Epithelial cell of esophagus (primary cell): Measurements from ENCODE around the gene PRELID3B.

Source experiments
- DNase-seq: peaks from one replicate; pipeline ENCODE4 v3.0.0; 2010; ENCODE audit warnings: low read depth
- H3K4me3 ChIP-seq: 2 replicates; pipeline ENCODE4 v1.5.1; 2011; ENCODE audit warnings: mild to moderate bottlenecking, low read length, control low read depth
- TF ChIP-seq, protein P1 (sequence below): IDR thresholded peaks from 2 replicates; pipeline ENCODE4 v1.5.1; 2011; ENCODE audit warnings: low read depth, mild to moderate bottlenecking, low read length, control low read depth, inconsistent platforms; ENCODE audit not compliant: insufficient read depth; ENCODE audit errors: missing control alignments

Gene PRELID3B

DNA sequence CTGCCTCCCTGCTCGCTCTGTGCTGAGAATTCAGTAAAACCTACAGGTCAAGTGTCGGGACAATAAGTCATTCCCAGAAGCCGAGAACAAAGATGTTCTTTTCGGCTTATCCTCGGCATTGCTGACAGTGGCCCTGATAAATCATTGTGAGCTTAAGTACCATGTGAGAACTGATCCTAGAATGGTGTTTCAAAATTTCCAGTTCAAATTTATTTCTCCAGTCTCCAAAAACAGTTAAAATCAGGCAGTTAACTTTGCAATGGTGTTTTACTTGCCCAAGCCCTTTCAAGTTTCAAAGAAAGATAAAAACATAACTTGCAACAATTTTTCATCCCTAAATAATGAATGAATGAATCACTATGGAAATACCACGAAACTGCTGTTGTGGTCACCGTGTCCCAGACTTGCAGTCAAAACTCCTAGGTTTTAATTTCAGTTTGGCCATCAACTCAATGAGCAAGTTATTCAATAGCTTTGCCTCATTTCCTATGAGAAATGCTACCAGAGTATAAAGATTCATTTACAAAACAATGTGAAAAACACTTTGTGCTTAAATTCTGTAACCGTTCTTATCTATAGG lies 14.8 kb downstream of the PRELID3B start:
- DNase-seq = no peak
- no peak overlapping the region for H3K4me3 ChIP-seq
- TF ChIP-seq, protein P1, sequence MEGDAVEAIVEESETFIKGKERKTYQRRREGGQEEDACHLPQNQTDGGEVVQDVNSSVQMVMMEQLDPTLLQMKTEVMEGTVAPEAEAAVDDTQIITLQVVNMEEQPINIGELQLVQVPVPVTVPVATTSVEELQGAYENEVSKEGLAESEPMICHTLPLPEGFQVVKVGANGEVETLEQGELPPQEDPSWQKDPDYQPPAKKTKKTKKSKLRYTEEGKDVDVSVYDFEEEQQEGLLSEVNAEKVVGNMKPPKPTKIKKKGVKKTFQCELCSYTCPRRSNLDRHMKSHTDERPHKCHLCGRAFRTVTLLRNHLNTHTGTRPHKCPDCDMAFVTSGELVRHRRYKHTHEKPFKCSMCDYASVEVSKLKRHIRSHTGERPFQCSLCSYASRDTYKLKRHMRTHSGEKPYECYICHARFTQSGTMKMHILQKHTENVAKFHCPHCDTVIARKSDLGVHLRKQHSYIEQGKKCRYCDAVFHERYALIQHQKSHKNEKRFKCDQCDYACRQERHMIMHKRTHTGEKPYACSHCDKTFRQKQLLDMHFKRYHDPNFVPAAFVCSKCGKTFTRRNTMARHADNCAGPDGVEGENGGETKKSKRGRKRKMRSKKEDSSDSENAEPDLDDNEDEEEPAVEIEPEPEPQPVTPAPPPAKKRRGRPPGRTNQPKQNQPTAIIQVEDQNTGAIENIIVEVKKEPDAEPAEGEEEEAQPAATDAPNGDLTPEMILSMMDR = no peak

DNA sequence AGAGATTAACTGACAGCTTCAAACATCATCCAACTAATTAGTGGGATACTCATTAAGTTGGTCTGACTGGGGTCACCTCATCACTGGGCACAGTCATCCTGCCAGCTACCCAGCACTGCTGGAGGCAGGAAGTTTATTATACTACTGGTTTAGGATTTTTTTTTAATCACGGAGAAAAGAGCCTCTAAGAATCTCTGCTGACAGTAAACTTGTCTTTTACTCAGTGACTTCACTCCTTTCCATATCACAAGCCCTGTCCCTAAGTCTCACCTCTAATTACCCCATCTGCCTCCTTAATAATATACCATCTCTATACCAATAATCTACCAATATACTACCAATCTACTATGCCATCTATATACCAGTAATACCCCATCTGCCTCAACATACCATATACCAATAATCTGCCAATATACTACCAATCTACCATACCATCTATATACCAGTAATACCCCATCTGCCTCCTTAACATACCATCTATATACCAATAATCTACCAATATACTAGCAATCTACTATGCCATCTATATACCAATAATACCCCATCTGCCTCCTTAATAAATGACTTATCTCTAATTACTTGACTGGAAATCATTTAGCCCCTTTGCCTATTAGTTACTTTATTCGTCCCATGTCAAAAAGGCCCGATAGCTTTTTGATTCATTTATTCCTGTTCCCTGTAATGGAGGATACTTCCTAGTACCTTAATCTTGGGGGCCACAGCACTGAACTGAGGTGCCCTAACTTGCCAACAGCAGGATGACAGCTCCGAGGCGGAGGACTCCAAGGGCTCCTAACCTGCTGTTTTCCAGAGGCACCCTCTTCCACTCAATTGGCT lies 15.5 kb downstream of the PRELID3B start:
- TF ChIP-seq, protein P1 = no peak
- H3K4me3 ChIP-seq = no peak overlapping the region
- no peak for DNase-seq

DNA sequence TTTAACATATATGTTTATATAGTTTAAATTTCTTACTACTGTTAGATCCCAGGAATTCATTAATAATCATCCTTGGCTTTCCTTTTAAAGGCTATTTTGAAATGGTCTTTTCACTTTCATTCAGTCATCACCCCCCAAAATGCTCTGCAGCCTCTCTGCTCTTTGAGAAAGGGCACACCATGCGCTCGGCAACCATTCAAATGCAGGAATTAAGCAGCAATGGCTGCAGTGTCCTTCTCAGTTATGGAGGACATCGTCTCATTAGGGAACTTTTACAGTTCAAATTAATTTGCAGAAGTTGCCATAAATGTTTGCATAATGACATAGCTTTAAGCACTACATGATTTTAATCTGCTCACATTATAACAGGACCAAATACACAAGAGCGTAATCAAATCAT lies 17.1 kb downstream of the PRELID3B start:
- H3K4me3 ChIP-seq = no peak overlapping the region
- no peak for DNase-seq
- TF ChIP-seq, protein P1 = no peak

DNA sequence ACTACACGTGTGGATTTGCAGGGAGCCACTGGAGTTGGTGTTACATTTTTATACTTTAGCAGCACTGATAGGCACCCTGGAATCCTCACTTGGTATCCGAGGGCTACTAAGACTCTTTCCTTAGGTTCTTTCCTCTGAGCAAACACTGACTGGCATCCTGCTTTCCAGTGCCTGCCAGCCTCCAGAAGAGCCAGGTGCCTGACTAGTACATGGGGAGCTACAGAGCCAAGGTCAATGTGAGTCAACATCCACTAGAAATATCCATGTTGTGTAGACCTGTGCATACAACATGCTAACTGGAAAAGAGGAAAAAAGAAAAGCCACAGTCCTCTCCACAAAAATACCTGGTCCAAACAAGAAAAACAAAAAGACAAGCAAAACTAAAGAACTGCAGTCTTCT lies 17.5 kb downstream of the PRELID3B start:
- TF ChIP-seq, protein P1 = no peak
- no peak for DNase-seq
- no peak overlapping the region for H3K4me3 ChIP-seq

DNA sequence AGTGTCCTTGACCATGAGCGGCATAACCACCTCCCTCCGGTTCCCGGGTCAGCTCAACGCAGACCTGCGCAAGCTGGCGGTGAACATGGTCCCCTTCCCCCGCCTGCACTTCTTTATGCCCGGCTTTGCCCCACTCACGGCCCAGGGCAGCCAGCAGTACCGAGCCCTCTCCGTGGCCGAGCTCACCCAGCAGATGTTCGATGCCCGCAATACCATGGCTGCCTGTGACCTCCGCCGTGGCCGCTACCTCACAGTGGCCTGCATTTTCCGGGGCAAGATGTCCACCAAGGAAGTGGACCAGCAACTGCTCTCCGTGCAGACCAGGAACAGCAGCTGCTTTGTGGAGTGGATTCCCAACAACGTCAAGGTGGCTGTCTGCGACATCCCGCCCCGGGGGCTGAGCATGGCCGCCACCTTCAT lies 18.5 kb downstream of the PRELID3B start:
- no peak overlapping the region for H3K4me3 ChIP-seq
- DNase-seq = no peak
- TF ChIP-seq, protein P1 = no peak

DNA sequence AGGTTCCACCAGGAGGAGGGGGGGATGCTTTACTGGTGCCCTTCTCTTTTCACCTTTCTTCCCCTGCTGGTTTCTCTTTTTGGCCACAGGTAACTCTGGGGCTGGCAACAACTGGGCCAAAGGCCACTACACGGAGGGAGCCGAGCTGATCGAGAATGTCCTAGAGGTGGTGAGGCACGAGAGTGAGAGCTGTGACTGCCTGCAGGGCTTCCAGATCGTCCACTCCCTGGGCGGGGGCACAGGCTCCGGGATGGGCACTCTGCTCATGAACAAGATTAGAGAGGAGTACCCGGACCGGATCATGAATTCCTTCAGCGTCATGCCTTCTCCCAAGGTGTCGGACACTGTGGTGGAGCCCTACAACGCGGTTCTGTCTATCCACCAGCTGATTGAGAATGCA lies 19.0 kb downstream of the PRELID3B start:
- DNase-seq = no peak
- no peak overlapping the region for H3K4me3 ChIP-seq
- TF ChIP-seq, protein P1 = no peak
